GM12891 (cell line): Measurements from ENCODE around the gene GFI1.

Source experiments
- POLR2A ChIP-seq: IDR thresholded peaks from 2 replicates; pipeline ENCODE4 v1.6.1; 2011; ENCODE audit warnings: low read depth, low read length, control low read depth
- POLR2AphosphoS5 ChIP-seq: IDR thresholded peaks from 2 replicates; pipeline ENCODE4 v1.6.1; 2011; ENCODE audit warnings: low read depth, low read length, control low read depth
- SPI1 ChIP-seq: IDR thresholded peaks from 2 replicates; pipeline ENCODE4 v1.6.1; 2011; ENCODE audit warnings: low read depth, low read length, control low read depth
- TAF1 ChIP-seq: IDR thresholded peaks from 2 replicates; pipeline ENCODE4 v1.6.1; 2011; ENCODE audit warnings: low read depth, low read length, control low read depth

- TF ChIP-seq POLR2AphosphoS5 (0 out of 2 replicates have a peak, but pooled peaks have one; percentile 24), POLR2A (no peak), TAF1 (no peak), SPI1 (no peak; the same call in 1 of the 2 replicates)
Observed at GRCh38 chr1:92486251-92487077, at the start of gene GFI1.
